ENCODE results near the gene GRM7. TPM values are rescaled to one million over a fixed set of nuclear protein-coding genes. Genes with fewer than 3 reads are reported as not detected.

The GRM7 gene
- total and polyA plus RNA-seq, 2 of the 4 experiments (the other 2 are of a cell fraction) = not detected

DNA sequence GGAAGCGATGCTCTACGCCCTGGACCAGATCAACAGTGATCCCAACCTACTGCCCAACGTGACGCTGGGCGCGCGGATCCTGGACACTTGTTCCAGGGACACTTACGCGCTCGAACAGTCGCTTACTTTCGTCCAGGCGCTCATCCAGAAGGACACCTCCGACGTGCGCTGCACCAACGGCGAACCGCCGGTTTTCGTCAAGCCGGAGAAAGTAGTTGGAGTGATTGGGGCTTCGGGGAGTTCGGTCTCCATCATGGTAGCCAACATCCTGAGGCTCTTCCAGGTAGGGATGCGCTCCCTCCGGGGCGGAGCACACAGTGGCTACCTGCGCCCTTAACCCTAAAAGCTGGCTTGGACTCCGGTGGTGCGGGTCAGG lies 698 bp downstream of the GRM7 start:
- dilution Hi-C loops (cut with HindIII; ENCODE audit: low sequenced_read_pairs, unreplicated experiment) (no loop called here), intact Hi-C loops (cut with micrococcal nuclease) (no loop called here), in situ Hi-C loops (cut with MboI; ENCODE audit: low sequenced_read_pairs) (no loop called here)
- H3K27ac ChIP-seq (ENCODE audit: insufficient read depth, low read length) = no peak overlapping the region
- H3K9ac ChIP-seq (ENCODE audit: low read depth, low read length) = no peak overlapping the region
- H4K8ac ChIP-seq (ENCODE audit: low read depth in 2 of 2, low read length in 2 of 2) = no peak overlapping the region
- no peak overlapping the region for H2AFZ ChIP-seq (replicated peaks; ENCODE audit: low read length, poor library complexity)
- no peak overlapping the region for H3K4me3 ChIP-seq (ENCODE audit: insufficient read depth, low read depth, low read length)
- no peak overlapping the region for H4K91ac ChIP-seq (ENCODE audit: insufficient read depth, low read depth, low read length)
- no peaks in the 10 kb centered on the region for H4K20me1 ChIP-seq (ENCODE audit: insufficient read depth, low read length)
- peaks cover 17% of the 10 kb centered on the region for H3K9me3 ChIP-seq (ENCODE audit: control insufficient read depth, insufficient read depth, low read length)
- H3K23ac ChIP-seq (ENCODE audit: low read depth, low read length) = no peak overlapping the region
- no peaks in the 10 kb centered on the region for H3K4me1 ChIP-seq (ENCODE audit: control insufficient read depth, insufficient read depth, low read length)
- H3K18ac ChIP-seq (ENCODE audit: low read depth, low read length) = no peak overlapping the region
- no peak overlapping the region for H2AK5ac ChIP-seq (ENCODE audit: low read depth, low read length)
- no peaks in the 10 kb centered on the region for H3K9me1 ChIP-seq (ENCODE audit: insufficient read depth, low read length)
- H3K4ac ChIP-seq (ENCODE audit: low read depth, low read length) = no peak overlapping the region
- no peak for ATAC-seq (ENCODE audit: low read depth)
- no peak for DNase-seq
- BruUV-seq (replicated peaks) = no TSS peak
- H2BK15ac ChIP-seq (ENCODE audit: low read depth, low read length) = no peak overlapping the region
- H3K36me3 ChIP-seq (ENCODE audit: control insufficient read depth, insufficient read depth, low read length) = no peaks in the 10 kb centered on the region
- no peak overlapping the region for H2BK120ac ChIP-seq (ENCODE audit: low read depth, low read length)
- no peak overlapping the region for H3K14ac ChIP-seq (replicated peaks; ENCODE audit: low read depth, low read length)
- H4K5ac ChIP-seq (ENCODE audit: low read depth, low read length) = no peak overlapping the region
- 9% methylated on average over 13 of the region's 30 CpGs; no CpG with 5 or more reads in 1 of the 2 experiments for WGBS, 2 experiments (ENCODE audit: extremely low coverage in 2 of 2, insufficient read length in 1 of 2)
- H2BK5ac ChIP-seq (ENCODE audit: low read depth, low read length, poor library complexity, severe bottlenecking) = no peak overlapping the region
- H3K56ac ChIP-seq (ENCODE audit: extremely low read depth, insufficient read depth, low read length) = no peak overlapping the region
- H3K27me3 ChIP-seq (ENCODE audit: control insufficient read depth, insufficient read depth, low read length) = no peaks in the 10 kb centered on the region
- TF ChIP-seq, protein P1, sequence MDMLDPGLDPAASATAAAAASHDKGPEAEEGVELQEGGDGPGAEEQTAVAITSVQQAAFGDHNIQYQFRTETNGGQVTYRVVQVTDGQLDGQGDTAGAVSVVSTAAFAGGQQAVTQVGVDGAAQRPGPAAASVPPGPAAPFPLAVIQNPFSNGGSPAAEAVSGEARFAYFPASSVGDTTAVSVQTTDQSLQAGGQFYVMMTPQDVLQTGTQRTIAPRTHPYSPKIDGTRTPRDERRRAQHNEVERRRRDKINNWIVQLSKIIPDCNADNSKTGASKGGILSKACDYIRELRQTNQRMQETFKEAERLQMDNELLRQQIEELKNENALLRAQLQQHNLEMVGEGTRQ (IDR thresholded peaks at IDR 0.05; ENCODE audit: low read depth, low read length) = no peak
- TF ChIP-seq POLR2A (IDR thresholded peaks at IDR 0.05; ENCODE audit: low read depth, low read length) = no peak
- TF ChIP-seq FOS (IDR thresholded peaks at IDR 0.05; ENCODE audit: low read depth, low read length) = no peak
- no peak for TF ChIP-seq MAZ (IDR thresholded peaks at IDR 0.05; ENCODE audit: borderline replicate concordance, low read depth, low read length)
- no peak for TF ChIP-seq CEBPB (IDR thresholded peaks at IDR 0.05; ENCODE audit: low read depth, low read length)
- TF ChIP-seq MAFK (IDR thresholded peaks at IDR 0.05; ENCODE audit: low read depth, low read length) = no peak
- TF ChIP-seq CHD1 (IDR thresholded peaks at IDR 0.05; ENCODE audit: low read depth, low read length) = no peak
- no peak for TF ChIP-seq RCOR1 (IDR thresholded peaks at IDR 0.05; ENCODE audit: insufficient replicate concordance, low read length)
- no peak for TF ChIP-seq CTCF (conservative IDR thresholded peaks at IDR 0.05; ENCODE audit: low read depth, low read length)
- no peak for TF ChIP-seq NFE2L2 (IDR thresholded peaks at IDR 0.05; ENCODE audit: low read depth, low read length)
- no peak for TF ChIP-seq RAD21 (IDR thresholded peaks at IDR 0.05; ENCODE audit: low read length)
- TF ChIP-seq, protein P2, sequence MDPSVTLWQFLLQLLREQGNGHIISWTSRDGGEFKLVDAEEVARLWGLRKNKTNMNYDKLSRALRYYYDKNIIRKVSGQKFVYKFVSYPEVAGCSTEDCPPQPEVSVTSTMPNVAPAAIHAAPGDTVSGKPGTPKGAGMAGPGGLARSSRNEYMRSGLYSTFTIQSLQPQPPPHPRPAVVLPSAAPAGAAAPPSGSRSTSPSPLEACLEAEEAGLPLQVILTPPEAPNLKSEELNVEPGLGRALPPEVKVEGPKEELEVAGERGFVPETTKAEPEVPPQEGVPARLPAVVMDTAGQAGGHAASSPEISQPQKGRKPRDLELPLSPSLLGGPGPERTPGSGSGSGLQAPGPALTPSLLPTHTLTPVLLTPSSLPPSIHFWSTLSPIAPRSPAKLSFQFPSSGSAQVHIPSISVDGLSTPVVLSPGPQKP (IDR thresholded peaks at IDR 0.05; ENCODE audit: borderline replicate concordance, low read depth, low read length) = no peak
- TF ChIP-seq RFX5 (IDR thresholded peaks at IDR 0.05; ENCODE audit: low read depth, low read length) = no peak
- no peak for TF ChIP-seq SMC3 (IDR thresholded peaks at IDR 0.05; ENCODE audit: low read depth, low read length)
- no peak for TF ChIP-seq BHLHE40 (IDR thresholded peaks at IDR 0.05; ENCODE audit: low read depth, low read length)
- TF ChIP-seq MXI1 (IDR thresholded peaks at IDR 0.05; ENCODE audit: borderline replicate concordance, low read depth, low read length) = no peak
- ChIA-PET POLR2A (ENCODE audit: unreplicated experiment) (no interaction called here), CTCF (no interaction called here)
- H3K79me1 ChIP-seq (ENCODE audit: low read depth in 1 of 2, low read length in 2 of 2) = no peaks in the 10 kb centered on the region
- H2AK9ac ChIP-seq (replicated peaks; ENCODE audit: low read depth, low read length, poor library complexity) = no peak overlapping the region
- no peak overlapping the region for H2BK20ac ChIP-seq (ENCODE audit: low read depth, low read length)
- H3K4me2 ChIP-seq (ENCODE audit: low read depth, low read length) = no peak overlapping the region

Data from IMR-90 (cell line).